Esophagus squamous epithelium (tissue), 4 donors: ENCODE data around the gene CGB1.

Experiments
- POLR2A ChIP-seq, 4 donors: fragments of 450-650 bp; IDR thresholded peaks; one replicate each; pipeline ENCODE4 v1.6.1; 2017; ENCODE audit warnings: antibody characterized with exemption in 4 of 4, mild to moderate bottlenecking in 4 of 4, moderate library complexity in 3 of 4
- TF ChIP-seq, protein P1 (sequence below), 6 experiments: fragments of 450-650 bp in 4 of 6; fragments of 200-600 bp in 2 of 6; sonication (generic) in 2 of 6; IDR thresholded peaks; one replicate each; pipeline ENCODE4 v1.5.1; 2016 to 2019; ENCODE audit warnings: antibody characterized with exemption in 6 of 6, mild to moderate bottlenecking in 4 of 6, moderate library complexity in 4 of 6

DNA sequence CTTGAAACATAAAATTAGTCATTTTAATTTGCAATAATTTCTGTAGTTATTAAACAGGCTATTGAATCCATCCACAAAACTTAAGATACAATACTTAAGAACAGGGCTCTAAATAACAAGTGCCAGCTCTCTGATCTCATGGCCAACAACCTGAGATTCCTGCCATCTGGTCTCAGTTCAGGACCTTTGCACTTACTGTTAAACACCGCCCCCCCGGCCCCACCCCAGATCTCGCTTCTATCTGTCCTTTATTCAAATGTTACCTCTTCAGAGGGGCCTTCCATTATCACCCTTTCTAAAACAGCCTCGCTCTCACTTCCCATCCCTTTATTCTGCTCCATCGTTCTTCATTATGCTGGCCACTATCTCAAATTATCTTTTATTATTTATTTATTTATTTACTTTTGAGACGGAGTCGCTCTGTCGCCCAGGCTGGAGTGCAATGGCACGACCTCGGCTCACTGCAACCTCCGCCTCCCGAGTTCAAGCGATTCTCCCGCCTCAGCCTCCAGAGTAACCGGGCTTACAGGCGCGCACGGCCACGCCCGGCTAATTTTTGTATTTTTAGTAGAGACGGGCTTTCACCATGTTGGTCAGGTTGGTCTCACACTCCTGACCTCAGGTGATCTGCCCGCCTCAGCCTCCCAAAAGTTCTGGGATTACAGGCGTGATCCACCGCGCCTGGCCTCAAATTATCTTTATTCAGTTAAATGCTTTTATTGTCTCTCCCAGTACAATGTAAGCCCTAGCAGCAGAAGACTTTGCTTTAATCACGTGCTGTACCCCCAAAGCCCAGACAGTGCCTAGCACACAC lies 47.7 kb upstream of the CGB1 start:
- TF ChIP-seq POLR2A (IDR thresholded peaks at IDR 0.05) = no peak
- TF ChIP-seq, protein P1, sequence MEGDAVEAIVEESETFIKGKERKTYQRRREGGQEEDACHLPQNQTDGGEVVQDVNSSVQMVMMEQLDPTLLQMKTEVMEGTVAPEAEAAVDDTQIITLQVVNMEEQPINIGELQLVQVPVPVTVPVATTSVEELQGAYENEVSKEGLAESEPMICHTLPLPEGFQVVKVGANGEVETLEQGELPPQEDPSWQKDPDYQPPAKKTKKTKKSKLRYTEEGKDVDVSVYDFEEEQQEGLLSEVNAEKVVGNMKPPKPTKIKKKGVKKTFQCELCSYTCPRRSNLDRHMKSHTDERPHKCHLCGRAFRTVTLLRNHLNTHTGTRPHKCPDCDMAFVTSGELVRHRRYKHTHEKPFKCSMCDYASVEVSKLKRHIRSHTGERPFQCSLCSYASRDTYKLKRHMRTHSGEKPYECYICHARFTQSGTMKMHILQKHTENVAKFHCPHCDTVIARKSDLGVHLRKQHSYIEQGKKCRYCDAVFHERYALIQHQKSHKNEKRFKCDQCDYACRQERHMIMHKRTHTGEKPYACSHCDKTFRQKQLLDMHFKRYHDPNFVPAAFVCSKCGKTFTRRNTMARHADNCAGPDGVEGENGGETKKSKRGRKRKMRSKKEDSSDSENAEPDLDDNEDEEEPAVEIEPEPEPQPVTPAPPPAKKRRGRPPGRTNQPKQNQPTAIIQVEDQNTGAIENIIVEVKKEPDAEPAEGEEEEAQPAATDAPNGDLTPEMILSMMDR (IDR thresholded peaks at IDR 0.05) = no peak
